Stimulated activated CD8-positive, alpha-beta memory T cell treated with anti-CD3 and anti-CD28 coated beads, Interleukin-12 subunit alpha, Interleukin-12 subunit beta, amount 100 ng/mL, for 24 hours (primary cell): ENCODE measurements around the gene CLIP1.

Source experiments
- DNase-seq: peaks from one replicate; pipeline ENCODE4 v3.0.0-alpha.2; 2020; ENCODE audit errors: extremely low read depth

The CLIP1 gene

GRCh38 chr12:122355706-122356105 is 66.8 kb downstream of the CLIP1 start:
- no peak for DNase-seq

DNA sequence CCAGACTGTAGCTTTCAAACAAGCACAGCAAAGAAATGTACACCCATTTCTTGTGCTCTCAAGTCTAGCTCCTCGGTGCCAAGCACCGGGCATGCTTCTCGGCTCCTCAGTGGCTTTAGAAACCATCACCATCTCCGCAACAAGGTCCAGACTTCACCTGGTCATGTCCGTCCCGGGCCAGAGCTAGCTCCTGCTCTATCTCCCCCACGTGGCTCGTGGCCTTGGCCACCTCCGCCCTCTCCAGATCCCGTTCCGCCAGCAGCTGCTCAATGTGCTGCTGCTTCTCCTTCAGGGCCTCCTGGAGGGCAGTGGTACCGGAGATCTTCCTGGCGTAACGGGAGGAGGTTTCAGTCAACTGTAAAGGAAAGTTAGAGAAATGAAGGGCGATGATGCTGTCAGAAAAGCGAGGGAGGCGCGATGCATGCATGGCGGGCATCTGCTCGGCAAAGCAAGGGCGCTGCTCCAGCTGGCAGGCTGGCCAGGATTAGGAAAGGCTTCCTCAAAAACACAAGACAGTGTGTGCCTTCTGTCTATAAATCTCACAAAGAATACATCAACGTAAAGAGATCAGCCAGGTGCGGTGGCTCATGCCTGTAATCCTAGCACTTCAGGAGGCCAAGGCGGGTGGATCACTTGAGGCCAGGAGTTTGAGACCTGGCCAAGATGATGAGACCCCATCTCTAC is 67.4 kb downstream of the CLIP1 start:
- DNase-seq = no peak

DNA sequence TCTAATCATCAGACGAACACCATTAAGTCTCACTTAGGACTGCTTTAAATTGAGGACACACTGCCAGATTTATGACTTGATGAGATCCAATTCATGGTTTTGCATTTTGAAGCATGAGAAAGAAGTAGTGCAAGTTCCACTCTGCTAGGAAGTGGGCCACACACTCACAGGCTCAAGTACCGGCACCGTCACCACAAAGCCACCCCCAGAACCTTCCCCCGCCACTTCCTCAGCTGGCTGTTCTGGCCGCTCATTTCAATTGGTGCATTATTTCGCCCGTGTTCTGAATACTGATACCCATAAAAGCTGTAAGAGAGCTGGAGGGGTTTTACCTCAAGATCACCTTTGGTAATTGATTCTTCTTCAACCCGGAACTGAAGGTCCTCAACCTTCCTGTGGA is 70.1 kb downstream of the CLIP1 start:
- DNase-seq = no peak

- no peak for DNase-seq
These were observed 72.2 kb downstream of the CLIP1 start for GRCh38 chr12:122350141-122350848.

DNA sequence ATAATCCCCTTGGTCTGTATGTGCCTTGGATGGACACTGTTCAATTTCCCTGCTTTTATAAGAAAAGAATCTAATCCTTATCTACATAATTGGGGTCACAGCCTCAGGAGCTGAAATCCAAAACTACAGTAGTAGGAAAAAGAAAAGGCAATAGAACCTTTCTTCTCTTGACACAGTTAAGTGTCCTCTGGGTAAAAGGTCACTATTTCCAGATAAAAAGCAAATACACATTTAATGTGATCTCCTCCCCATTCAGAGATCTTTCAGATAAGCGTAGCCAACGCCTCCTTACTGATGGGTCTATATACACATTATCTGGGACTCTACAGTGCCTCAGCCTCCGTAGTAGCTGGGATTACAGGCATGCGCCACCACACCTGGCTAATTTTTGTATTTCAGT is 73.4 kb downstream of the CLIP1 start:
- no peak for DNase-seq

GRCh38 chr12:122348505-122348904 is 74.0 kb downstream of the CLIP1 start:
- no peak for DNase-seq

GRCh38 chr12:122346054-122346453 is 76.4 kb downstream of the CLIP1 start:
- DNase-seq = no peak

GRCh38 chr12:122345042-122345441 is 77.4 kb downstream of the CLIP1 start:
- DNase-seq = no peak

DNA sequence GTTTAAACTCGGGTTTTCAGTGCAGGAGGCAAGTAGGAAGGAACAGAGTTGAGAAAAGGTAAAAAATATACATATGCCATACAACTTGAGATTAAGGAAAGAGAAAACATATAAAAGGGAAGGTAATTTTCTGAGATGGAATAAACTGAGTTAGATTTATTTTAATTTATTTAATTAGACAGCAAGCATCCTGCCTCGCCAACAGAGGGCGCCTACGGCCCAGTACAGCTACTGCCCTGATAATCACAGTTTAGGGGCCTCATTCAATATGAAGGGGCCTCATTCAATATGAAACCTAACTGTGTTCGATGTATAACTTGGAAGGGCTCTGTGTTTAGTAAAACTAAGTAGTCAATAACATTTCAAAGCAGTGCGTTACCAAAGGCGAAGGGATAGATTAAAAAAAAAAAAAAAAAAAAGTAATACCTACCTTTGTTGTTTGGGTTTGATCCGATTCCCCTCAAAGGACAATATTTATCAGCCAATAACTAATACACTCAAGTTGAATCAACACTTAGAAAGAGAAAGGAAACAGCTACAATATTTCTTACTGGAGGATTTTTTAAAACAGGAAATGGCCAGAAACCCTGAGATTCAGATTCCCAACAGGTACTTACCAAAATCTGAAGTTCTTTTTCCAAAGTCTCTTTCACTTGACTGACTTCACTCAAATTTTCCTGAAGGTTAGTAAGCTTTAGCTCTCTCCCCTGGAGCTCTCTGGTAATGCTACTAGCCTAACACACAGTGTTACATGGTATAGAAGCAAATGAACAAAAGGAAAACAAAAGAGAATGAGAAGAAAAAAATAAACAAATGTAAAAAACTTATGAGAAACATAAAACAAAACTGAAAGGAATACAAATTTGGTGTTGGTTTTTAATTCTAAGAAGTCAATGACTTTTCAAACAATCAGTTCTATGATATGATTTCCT is 86.2 kb downstream of the CLIP1 start:
- DNase-seq = no peak

DNA sequence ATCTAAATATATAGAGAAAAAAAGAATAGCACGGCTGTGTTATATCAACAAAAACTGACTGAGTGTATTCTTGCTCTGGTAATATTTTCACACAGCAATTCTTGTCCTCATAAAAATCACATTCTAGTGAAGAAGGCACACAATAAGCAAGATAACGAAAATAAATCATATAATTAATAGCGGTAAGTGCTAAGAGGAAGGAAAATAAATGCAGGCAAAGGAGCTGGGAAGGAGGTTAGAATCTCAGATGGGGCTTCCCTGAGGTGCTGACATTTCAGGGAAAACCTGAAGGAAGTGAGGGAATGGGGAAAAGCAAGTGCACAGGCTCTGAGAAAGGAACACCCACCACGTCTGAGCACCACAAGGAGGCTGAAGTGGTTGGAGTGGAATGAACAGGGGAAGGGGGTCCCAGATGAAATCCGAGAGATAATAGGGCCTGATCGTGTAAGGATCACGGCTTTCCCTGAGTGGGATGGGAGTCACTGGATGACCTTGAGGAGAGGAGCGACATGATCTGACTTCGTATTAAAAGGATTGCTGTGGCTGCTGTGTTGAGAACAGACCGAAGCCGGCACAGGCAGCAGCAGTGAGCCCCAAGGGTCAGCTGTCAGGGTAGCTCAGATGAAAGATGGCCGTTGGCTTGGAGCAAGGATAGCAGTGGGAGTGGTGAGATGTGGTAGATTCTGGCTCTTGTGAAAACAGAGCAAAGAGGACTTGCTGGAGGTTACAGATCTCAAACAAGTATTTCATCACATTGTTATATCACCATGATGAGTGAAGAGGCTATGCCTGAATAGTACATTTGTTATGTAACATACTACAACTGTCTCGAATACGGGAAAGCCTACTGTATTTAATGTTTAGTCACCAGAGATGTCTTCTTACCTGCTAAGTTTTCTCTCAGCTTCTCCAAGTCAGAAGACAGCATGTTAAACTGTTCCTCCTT is 89.1 kb downstream of the CLIP1 start:
- DNase-seq = no peak

- DNase-seq = no peak
These were observed 94.7 kb downstream of the CLIP1 start for GRCh38 chr12:122327494-122328385.

GRCh38 chr12:122327014-122327413 is 95.5 kb downstream of the CLIP1 start:
- DNase-seq = no peak

- DNase-seq = no peak
These were observed 95.9 kb downstream of the CLIP1 start for GRCh38 chr12:122326586-122326985.

DNA sequence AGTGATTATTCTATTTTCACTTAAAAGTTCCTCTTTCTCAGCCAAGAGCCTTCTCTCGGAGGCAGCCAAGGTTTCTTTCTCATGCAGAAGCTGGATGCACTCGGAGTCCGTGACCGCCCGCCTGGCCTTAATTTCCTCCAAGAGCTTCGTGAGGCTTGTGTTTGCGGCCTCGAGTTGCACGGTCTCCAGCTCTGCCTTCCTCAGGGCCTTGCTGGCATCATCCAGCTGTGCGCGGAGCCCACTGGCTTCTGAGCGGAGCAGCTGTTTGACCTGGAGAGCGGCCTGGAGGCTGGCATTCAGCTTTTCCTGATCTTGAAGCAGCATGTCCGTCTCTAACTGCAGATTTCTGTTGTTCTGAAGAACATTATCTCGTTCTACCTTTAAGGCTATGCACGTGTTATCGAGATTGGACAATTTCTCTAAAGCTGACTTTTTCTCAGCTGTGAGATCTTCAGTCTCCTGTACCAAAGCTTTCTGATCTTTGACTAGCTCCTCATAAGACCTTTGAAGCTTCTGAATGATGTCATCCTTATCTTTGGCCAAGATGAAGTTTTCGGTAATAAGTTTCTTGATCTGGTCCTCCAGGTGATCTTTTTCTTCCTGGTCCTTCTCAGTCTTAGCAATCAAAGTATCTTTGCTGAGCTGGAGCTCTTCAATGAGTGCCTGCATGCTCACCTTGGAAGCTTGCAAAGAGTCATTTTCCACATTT is 99.0 kb downstream of the CLIP1 start:
- no peak for DNase-seq

GRCh38 chr12:122322501-122322900 is 100.0 kb downstream of the CLIP1 start:
- DNase-seq = no peak

GRCh38 chr12:122318607-122319605 is 103.6 kb downstream of the CLIP1 start:
- DNase-seq = no peak

- DNase-seq = no peak
These were observed 109.5 kb downstream of the CLIP1 start for GRCh38 chr12:122312926-122313325.

DNA sequence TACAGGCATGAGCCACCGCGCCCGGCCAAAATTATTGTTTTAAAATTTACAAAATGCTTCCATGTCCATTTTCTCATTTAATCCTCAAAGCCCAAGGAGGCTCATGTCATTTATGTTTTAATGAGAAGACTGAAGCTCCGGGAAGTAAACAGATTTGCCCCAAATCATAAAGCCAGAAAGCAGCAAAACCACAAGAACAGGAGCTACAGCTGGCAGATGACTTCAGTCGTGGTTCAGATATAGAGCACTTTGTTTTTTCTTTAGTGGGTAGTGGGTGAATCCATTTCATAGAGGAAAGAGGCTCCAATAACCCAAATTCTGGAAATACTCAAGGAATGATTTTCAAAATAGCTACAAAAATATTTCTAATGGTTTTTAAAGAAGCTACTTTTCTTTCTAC is 110.8 kb downstream of the CLIP1 start:
- DNase-seq = no peak
